Trophoblast cell (in vitro differentiated cells and primary cell): ENCODE results near the gene B3GAT1.

ENCODE experiments used
- DNase-seq, 2 donors: peaks; one replicate each; pipeline ENCODE4 v3.0.0-alpha.2; 2016
- H2AFZ ChIP-seq: 2 replicates; pipeline ENCODE4 v1.6.1; 2013; ENCODE audit warnings: low read length, moderate library complexity, mild to moderate bottlenecking; ENCODE audit not compliant: insufficient read depth, poor library complexity
- H2AK5ac ChIP-seq: 2 replicates; pipeline ENCODE4 v1.6.1; 2013; ENCODE audit warnings: mild to moderate bottlenecking, low read length
- H2BK120ac ChIP-seq: 2 replicates; pipeline ENCODE4 v1.6.1; 2013; ENCODE audit warnings: low read length, mild to moderate bottlenecking, moderate library complexity; ENCODE audit not compliant: insufficient read depth, poor library complexity
- H2BK12ac ChIP-seq: 2 replicates; pipeline ENCODE4 v1.6.1; 2013; ENCODE audit warnings: mild to moderate bottlenecking, low read length, moderate library complexity
- H2BK5ac ChIP-seq: 2 replicates; pipeline ENCODE4 v1.6.1; 2013; ENCODE audit warnings: low read length, low read depth, moderate library complexity, mild to moderate bottlenecking; ENCODE audit not compliant: poor library complexity
- H3K14ac ChIP-seq: 2 replicates; pipeline ENCODE4 v1.6.1; 2013; ENCODE audit warnings: mild to moderate bottlenecking, low read length
- H3K18ac ChIP-seq: 2 replicates; pipeline ENCODE4 v1.6.1; 2013; ENCODE audit warnings: mild to moderate bottlenecking, low read length
- H3K23ac ChIP-seq: 2 replicates; pipeline ENCODE4 v1.6.1; 2013; ENCODE audit warnings: low read length
- H3K27ac ChIP-seq: 2 replicates; pipeline ENCODE4 v1.5.1; 2013; ENCODE audit warnings: low read depth, mild to moderate bottlenecking, inconsistent platforms, low read length, moderate library complexity
- H3K27me3 ChIP-seq: 2 replicates; pipeline ENCODE4 v1.6.1; 2013; ENCODE audit warnings: inconsistent platforms, mild to moderate bottlenecking, low read length, moderate library complexity; ENCODE audit not compliant: insufficient read depth
- H3K36me3 ChIP-seq, 2 experiments: 1 replicate in 1 of 2; 2 replicates in 1 of 2; pipeline ENCODE4 v1.6.1; 2013; ENCODE audit warnings: low read length in 2 of 2, mild to moderate bottlenecking in 2 of 2, moderate library complexity in 1 of 2; ENCODE audit not compliant: insufficient read depth in 2 of 2, control insufficient read depth in 1 of 2
- H3K4ac ChIP-seq: 2 replicates; pipeline ENCODE4 v1.6.1; 2013; ENCODE audit warnings: low read depth, mild to moderate bottlenecking, low read length, moderate library complexity
- H3K4me1 ChIP-seq, 2 experiments: 1 replicate in 1 of 2; 2 replicates in 1 of 2; pipeline ENCODE4 v1.6.1; 2013; ENCODE audit warnings: low read length in 2 of 2, mild to moderate bottlenecking in 2 of 2, moderate library complexity in 1 of 2; ENCODE audit not compliant: insufficient read depth in 2 of 2, control insufficient read depth in 1 of 2
- H3K4me2 ChIP-seq: 2 replicates; pipeline ENCODE4 v1.6.1; 2013; ENCODE audit warnings: inconsistent platforms, mild to moderate bottlenecking, low read length, moderate library complexity
- H3K4me3 ChIP-seq: 2 replicates; pipeline ENCODE4 v1.5.1; 2013; ENCODE audit warnings: mild to moderate bottlenecking, low read depth, low read length, inconsistent platforms
- H3K79me1 ChIP-seq: one replicate; pipeline ENCODE4 v1.6.1; 2013; ENCODE audit warnings: low read length
- H3K79me2 ChIP-seq: 2 replicates; pipeline ENCODE4 v1.6.1; 2013; ENCODE audit warnings: low read length, mild to moderate bottlenecking; ENCODE audit not compliant: control insufficient read depth, insufficient read depth, poor library complexity
- H3K9ac ChIP-seq: 2 replicates; pipeline ENCODE4 v1.6.1; 2013; ENCODE audit warnings: mild to moderate bottlenecking, low read length
- H3K9me3 ChIP-seq: 2 replicates; pipeline ENCODE4 v1.6.1; 2013; ENCODE audit warnings: low read depth, mild to moderate bottlenecking, control low read depth, inconsistent platforms, low read length; ENCODE audit not compliant: insufficient read depth
- H4K12ac ChIP-seq: 2 replicates; pipeline ENCODE4 v1.6.1; 2013; ENCODE audit warnings: low read depth, mild to moderate bottlenecking, low read length, moderate library complexity
- H4K8ac ChIP-seq: 2 replicates; pipeline ENCODE4 v1.6.1; 2013; ENCODE audit warnings: low read depth, mild to moderate bottlenecking, low read length, moderate library complexity
- H4K91ac ChIP-seq: one replicate; pipeline ENCODE4 v1.6.1; 2013; ENCODE audit warnings: low read depth, mild to moderate bottlenecking, low read length, moderate library complexity
- WGBS: extraction: QIAGEN DNeasy Blood & Tissue Kit; methylation state at CpG from one replicate; pipeline ENCODE4 v1.1.7; 2013; ENCODE audit warnings: missing lambda C conversion rate; ENCODE audit not compliant: insufficient read length, insufficient coverage; ENCODE audit errors: extremely low coverage; 5-methylcytosine and 5-hydroxymethylcytosine counted together

The B3GAT1 gene

DNA sequence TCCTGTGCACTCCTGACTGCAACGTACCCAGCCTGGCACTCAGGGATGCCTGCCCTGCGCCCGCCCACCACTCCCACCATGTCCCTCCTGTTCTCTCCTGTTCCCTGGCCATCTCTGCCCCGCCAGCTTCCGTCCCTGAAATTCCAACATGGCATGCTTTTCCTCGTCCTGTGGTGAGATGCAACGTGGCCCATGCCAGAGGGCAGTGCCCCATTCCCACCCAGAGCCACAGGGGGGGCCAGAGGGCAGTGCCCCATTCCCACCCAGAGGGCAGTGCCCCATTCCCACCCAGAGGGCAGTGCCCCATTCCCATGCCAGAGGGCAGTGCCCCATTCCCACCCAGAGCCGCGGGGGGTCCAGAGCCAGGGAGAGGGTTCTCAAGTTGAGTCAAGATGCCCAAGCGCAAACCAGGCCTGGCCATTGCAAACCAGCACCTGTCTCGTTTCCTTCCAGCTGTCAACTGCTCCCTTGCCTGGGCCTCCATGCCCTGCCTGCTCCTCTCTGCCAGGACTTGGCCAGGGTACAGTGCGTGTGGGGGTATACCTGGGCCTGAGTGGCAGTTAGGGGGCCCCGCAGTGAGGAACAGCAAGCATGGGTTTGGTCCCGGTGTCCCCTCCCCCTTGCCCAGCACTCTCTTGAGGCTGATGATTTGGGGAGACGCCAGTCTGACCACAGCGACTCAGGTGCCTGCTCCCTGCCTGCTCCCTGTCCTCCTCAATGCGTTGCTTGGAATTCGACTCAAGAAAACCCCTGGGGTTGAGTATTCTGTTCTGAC, 14.6 kb downstream of the B3GAT1 start:
- DNase-seq: no peak
- WGBS: no CpG with 5 or more reads among the region's 18 CpGs

DNA sequence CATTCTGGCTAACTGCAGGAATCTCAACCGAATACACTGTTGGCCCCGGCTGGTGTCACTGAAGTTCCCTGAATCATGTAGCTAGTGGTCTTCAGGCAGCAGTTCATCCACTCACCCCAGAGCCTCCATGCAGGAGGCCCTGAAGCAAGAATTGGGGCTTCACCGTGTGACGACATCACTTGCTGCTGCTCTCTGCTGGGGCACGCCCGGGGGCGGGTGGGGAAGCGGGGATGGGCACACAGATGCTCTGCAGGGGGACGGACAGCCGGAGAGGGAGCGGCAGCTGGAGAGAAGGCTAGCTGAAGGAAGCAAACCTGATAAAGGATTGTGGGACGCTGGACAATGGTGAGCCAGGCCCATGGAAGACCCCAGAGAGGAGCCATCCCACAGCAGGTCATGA, 17.0 kb downstream of the B3GAT1 start:
- WGBS: no CpG with 5 or more reads among the region's 12 CpGs
- no peak overlapping the region for H2BK12ac ChIP-seq
- H3K4ac ChIP-seq: no peak overlapping the region

More for the DNA sequence above, 14.6 kb downstream of the B3GAT1 start:
- Histone ChIP-seq H3K79me2 (no peaks in the 10 kb centered on the region), H3K4me3 (no peak overlapping the region), H3K9me3 (no peaks in the 10 kb centered on the region), H3K9ac (no peak overlapping the region), H3K36me3 (no peaks in the 10 kb centered on the region), H2BK12ac (no peak overlapping the region), H2AK5ac (no peak overlapping the region), H3K4me1 (no peaks in the 10 kb centered on the region), H3K4ac (no peak overlapping the region), H3K79me1 (no peaks in the 10 kb centered on the region), H4K8ac (no peak overlapping the region), H2BK120ac (no peak overlapping the region), H3K14ac (no peak overlapping the region), H4K91ac (no peak overlapping the region), H3K27me3 (no peaks in the 10 kb centered on the region), H2BK5ac (no peak overlapping the region), H3K4me2 (no peak overlapping the region), H3K18ac (no peak overlapping the region), H3K27ac (no peak overlapping the region), H3K23ac (no peak overlapping the region), H4K12ac (no peak overlapping the region), H2AFZ (no peak overlapping the region)

DNA sequence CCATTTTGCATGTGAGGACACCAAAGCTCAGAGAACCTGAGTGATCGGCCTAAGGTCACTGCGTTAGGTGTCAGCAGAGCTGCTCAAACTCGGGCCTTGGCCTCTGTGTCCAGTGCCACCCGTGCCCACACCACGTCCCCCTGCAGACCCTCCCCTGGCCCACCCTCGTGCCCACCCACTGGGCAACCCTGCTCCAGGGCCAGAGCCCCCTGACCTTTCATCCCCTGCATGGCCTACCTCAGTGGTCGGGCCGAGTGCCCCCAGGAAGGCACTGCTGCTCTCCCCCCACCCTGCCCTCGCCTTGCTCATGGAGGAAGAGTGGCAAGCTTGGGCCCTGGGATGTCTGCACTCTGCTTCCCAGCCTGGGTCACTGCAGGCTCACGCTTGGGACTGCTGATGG, 17.7 kb downstream of the B3GAT1 start:
- H3K18ac ChIP-seq: no peak overlapping the region
- no peaks in the 10 kb centered on the region for H3K79me1 ChIP-seq
- H2BK5ac ChIP-seq: no peak overlapping the region
- H2AFZ ChIP-seq: no peak overlapping the region
- H3K4me2 ChIP-seq: no peak overlapping the region
- no peak overlapping the region for H3K23ac ChIP-seq
- no peak overlapping the region for H3K14ac ChIP-seq
- H3K4me1 ChIP-seq: no peaks in the 10 kb centered on the region
- no peak overlapping the region for H2BK12ac ChIP-seq
- no peaks in the 10 kb centered on the region for H3K79me2 ChIP-seq
- no peaks in the 10 kb centered on the region for H3K27me3 ChIP-seq
- no peaks in the 10 kb centered on the region for H3K9me3 ChIP-seq
- H3K4ac ChIP-seq: no peak overlapping the region
- no peak overlapping the region for H3K27ac ChIP-seq
- H4K12ac ChIP-seq: no peak overlapping the region
- H4K8ac ChIP-seq: no peak overlapping the region
- H3K9ac ChIP-seq: no peak overlapping the region
- no peak overlapping the region for H4K91ac ChIP-seq
- no peaks in the 10 kb centered on the region for H3K36me3 ChIP-seq
- no CpG with 5 or more reads among the region's 10 CpGs for whole genome bisulfite sequencing
- H2BK120ac ChIP-seq: no peak overlapping the region
- no peak overlapping the region for H2AK5ac ChIP-seq
- no peak overlapping the region for H3K4me3 ChIP-seq
- DNase-seq: no peak

More for the DNA sequence above, 17.0 kb downstream of the B3GAT1 start:
- Histone ChIP-seq H3K79me1 (no peaks in the 10 kb centered on the region), H4K12ac (no peak overlapping the region), H3K9me3 (no peaks in the 10 kb centered on the region), H3K4me2 (no peak overlapping the region), H3K14ac (no peak overlapping the region), H2AFZ (no peak overlapping the region), H3K4me1 (no peaks in the 10 kb centered on the region), H3K9ac (no peak overlapping the region), H3K4me3 (no peak overlapping the region), H2BK5ac (no peak overlapping the region), H3K27me3 (no peaks in the 10 kb centered on the region), H2AK5ac (no peak overlapping the region), H3K36me3 (no peaks in the 10 kb centered on the region), H4K91ac (no peak overlapping the region), H3K18ac (no peak overlapping the region), H2BK120ac (no peak overlapping the region), H3K79me2 (no peaks in the 10 kb centered on the region), H3K27ac (no peak overlapping the region), H4K8ac (no peak overlapping the region), H3K23ac (no peak overlapping the region)
- no peak for DNase-seq

DNA sequence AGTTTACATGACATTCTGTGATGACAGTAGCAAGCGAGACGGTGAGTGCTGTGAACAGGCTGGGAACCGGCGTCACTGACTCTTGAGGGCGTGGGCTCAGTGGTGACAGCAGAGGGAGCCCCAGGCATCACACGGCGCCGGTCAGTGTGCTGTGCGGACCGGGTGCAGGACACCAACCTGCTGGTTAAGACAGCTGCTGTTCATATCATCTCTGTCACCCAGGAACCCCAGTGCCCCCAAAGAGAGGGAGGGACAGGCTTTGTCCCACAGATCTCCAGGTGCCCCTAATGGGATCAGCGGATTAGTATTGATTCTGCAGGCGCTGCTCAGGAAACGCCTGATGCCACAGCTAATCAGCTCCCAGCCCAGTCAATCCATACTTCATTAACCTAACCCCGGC, 18.4 kb downstream of the B3GAT1 start:
- no peak overlapping the region for H3K14ac ChIP-seq
- H3K27ac ChIP-seq: no peak overlapping the region
- no peak overlapping the region for H4K91ac ChIP-seq
- H3K79me1 ChIP-seq: no peaks in the 10 kb centered on the region
- no peaks in the 10 kb centered on the region for H3K79me2 ChIP-seq
- no peak overlapping the region for H3K18ac ChIP-seq
- no peak overlapping the region for H2AFZ ChIP-seq
- no peak overlapping the region for H2BK120ac ChIP-seq
- H2BK5ac ChIP-seq: no peak overlapping the region
- H3K9me3 ChIP-seq: no peaks in the 10 kb centered on the region
- H3K4me2 ChIP-seq: no peak overlapping the region
- H3K4me1 ChIP-seq: no peaks in the 10 kb centered on the region
- peak; percentile 26 to 48 for DNase-seq
- H4K12ac ChIP-seq: no peak overlapping the region
- no peak overlapping the region for H2BK12ac ChIP-seq
- H3K9ac ChIP-seq: no peak overlapping the region
- no peak overlapping the region for H2AK5ac ChIP-seq
- H3K4me3 ChIP-seq: no peak overlapping the region
- H3K23ac ChIP-seq: no peak overlapping the region
- no peaks in the 10 kb centered on the region for H3K36me3 ChIP-seq
- H4K8ac ChIP-seq: no peak overlapping the region
- H3K27me3 ChIP-seq: no peaks in the 10 kb centered on the region
- no peak overlapping the region for H3K4ac ChIP-seq
- WGBS: no CpG with 5 or more reads among the region's 14 CpGs
